Adipose tissue (tissue), 3 donors: ENCODE results near the gene ATP13A1. TPM values are rescaled to one million over a fixed set of nuclear protein-coding genes. Genes with fewer than 3 reads are reported as not detected.

ENCODE experiments used
- H3K27ac ChIP-seq: one replicate; pipeline ENCODE4 v1.5.1; 2013; ENCODE audit warnings: low read depth, low read length
- WGBS, 3 donors: extraction: QIAGEN DNeasy Blood & Tissue Kit; methylation state at CpG; one replicate each; pipeline ENCODE4 v1.1.7; 2013; 5-methylcytosine and 5-hydroxymethylcytosine counted together
- polyA plus RNA-seq, 3 donors: library from polyadenylated mRNA; stranded (reverse); fragments of 200-250 nt; gene quantifications; one replicate each; pipeline ENCODE4 v1.2.3, GENCODE V29; 2013
- donor health status: healthy with polysubstance abuse.
- donor health status: Bipolar disorder and iron deficiency.
- donor health status: healthy.

The ATP13A1 gene
- polyA plus RNA-seq, 3 donors: 14.5 to 30.3 (median 24.5) TPM

GRCh38 chr19:19649580-19649995 is 13.9 kb downstream of the ATP13A1 start:
- no peak overlapping the region for H3K27ac ChIP-seq
- WGBS, 3 donors: 92 to 95% (median 95%) methylated on average over 22 of the region's 22 CpGs

- no peak overlapping the region for H3K27ac ChIP-seq
- WGBS, 3 donors: 87 to 96% (median 89%) methylated on average over 6 of the region's 6 CpGs
Measured at GRCh38 chr19:19649155-19649554, 14.3 kb downstream of the ATP13A1 start.

GRCh38 chr19:19647037-19647835 is 16.2 kb downstream of the ATP13A1 start:
- H3K27ac ChIP-seq: no peak overlapping the region
- 90 to 94% (median 91%) methylated on average over 29 of the region's 29 CpGs for WGBS, 3 donors

GRCh38 chr19:19645233-19645870 is 18.1 kb downstream of the ATP13A1 start:
- H3K27ac ChIP-seq: no peak overlapping the region
- 90 to 95% (median 93%) methylated on average over 17 of the region's 17 CpGs for WGBS, 3 donors

- WGBS, 3 donors: 25 to 26% (median 25%) methylated on average over 5 of the region's 5 CpGs
- H3K27ac ChIP-seq: no peak overlapping the region
Measured at GRCh38 chr19:19644054-19644388, 19.5 kb downstream of the ATP13A1 start.

GRCh38 chr19:19643158-19644053 is 20.1 kb downstream of the ATP13A1 start, which contains the start of gene GMIP:
TSS of gene GMIP (minus strand) at chr19:19643657. CDS start at chr19:19643529, 128 bp downstream.
- 0 to 2% (median 0%) methylated on average over 38 to 50 of the region's 50 CpGs for WGBS, 3 donors

GRCh38 chr19:19642506-19643157 is 20.8 kb downstream of the ATP13A1 start:
- H3K27ac ChIP-seq: no peak overlapping the region
- WGBS, 3 donors: 18 to 27% (median 20%) methylated on average over 16 of the region's 16 CpGs

More at GRCh38 chr19:19643158-19644053, 20.1 kb downstream of the ATP13A1 start, which contains the start of gene GMIP:
- H3K27ac ChIP-seq: no peak within 1 kb of the TSS

GRCh38 chr19:19637523-19638251 is 25.8 kb downstream of the ATP13A1 start:
- H3K27ac ChIP-seq: no peak overlapping the region
- WGBS, 3 donors: 61 to 87% (median 85%) methylated on average over 35 to 53 of the region's 53 CpGs

GRCh38 chr19:19637186-19637522 is 26.3 kb downstream of the ATP13A1 start:
- no peak overlapping the region for H3K27ac ChIP-seq
- WGBS, 3 donors: 66 to 90% (median 79%) methylated on average over 27 of the region's 27 CpGs

GRCh38 chr19:19636573-19637185 is 26.8 kb downstream of the ATP13A1 start:
- 95 to 97% (median 96%) methylated on average over 9 of the region's 9 CpGs for WGBS, 3 donors

GRCh38 chr19:19635313-19635702 is 28.2 kb downstream of the ATP13A1 start:
- H3K27ac ChIP-seq: no peak overlapping the region
- WGBS, 3 donors: 97 to 99% (median 99%) methylated on average over 14 of the region's 14 CpGs

More at GRCh38 chr19:19636573-19637185, 26.8 kb downstream of the ATP13A1 start:
- H3K27ac ChIP-seq: no peak overlapping the region

GRCh38 chr19:19634516-19635312 is 28.8 kb downstream of the ATP13A1 start:
- H3K27ac ChIP-seq: no peak overlapping the region
- WGBS, 3 donors: 95 to 96% (median 95%) methylated on average over 33 to 36 of the region's 36 CpGs

GRCh38 chr19:19633711-19634515 is 29.6 kb downstream of the ATP13A1 start:
- H3K27ac ChIP-seq: no peak overlapping the region
- 95 to 96% (median 96%) methylated on average over 20 to 22 of the region's 22 CpGs for WGBS, 3 donors

GRCh38 chr19:19632661-19633060 is 30.8 kb downstream of the ATP13A1 start:
- 82 to 88% (median 87%) methylated on average over 5 of the region's 5 CpGs for WGBS, 3 donors
- no peak overlapping the region for H3K27ac ChIP-seq

GRCh38 chr19:19631346-19631745 is 32.1 kb downstream of the ATP13A1 start:
- 88 to 92% (median 91%) methylated on average over 7 of the region's 7 CpGs for WGBS, 3 donors
- no peak overlapping the region for H3K27ac ChIP-seq

GRCh38 chr19:19630426-19630825 is 33.0 kb downstream of the ATP13A1 start:
- H3K27ac ChIP-seq: no peak overlapping the region
- 92 to 96% (median 94%) methylated on average over 2 of the region's 2 CpGs for WGBS, 3 donors
